ENCODE data around the gene C14orf119.

The C14orf119 gene

DNA sequence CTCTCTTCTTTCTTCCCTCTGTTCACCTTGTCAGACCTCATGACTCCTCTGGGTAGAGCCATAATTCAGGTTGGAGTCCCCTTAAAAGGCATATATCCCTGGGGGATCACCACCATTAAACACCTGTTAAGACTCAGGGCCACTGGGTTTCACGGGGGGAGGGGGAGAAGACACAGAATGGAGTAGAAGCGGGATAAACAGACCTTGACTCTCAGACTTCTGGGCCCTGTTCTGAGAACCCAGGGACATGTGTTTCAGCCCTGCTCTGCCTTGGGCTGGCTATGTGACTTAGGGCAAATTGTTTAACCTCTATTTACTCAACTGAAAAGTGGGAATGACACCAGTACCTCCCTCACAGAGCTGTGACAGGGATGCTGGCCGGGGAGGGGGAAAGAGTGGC lies 42.6 kb upstream of the C14orf119 start:
- no peak overlapping the region for H3K4me3 ChIP-seq (ENCODE audit: low read depth, low read length)
- TF ChIP-seq CTCF (IDR thresholded peaks at IDR 0.05; ENCODE audit: borderline replicate concordance, insufficient read depth, low read depth, low read length), result no peak

DNA sequence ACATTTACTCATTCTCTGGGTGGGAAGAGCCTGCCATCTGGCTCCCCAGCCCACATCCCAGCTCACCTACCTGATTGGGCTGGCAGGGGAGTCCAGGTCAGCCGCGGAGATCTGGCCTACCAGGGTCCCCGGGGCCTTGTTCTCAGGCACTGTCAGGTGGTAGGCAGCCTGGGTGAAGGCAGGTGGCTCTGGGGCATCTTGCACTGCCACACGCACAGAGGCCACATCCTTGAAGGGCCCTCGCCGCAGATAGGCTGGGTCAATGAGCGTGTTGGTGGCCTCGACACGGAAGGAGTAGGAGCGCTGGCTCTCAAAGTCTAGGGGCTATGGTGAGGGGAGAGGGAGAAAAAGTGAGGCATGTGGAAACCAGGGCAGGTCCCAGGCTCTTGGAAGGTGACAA lies 41.9 kb upstream of the C14orf119 start:
- no peak overlapping the region for H3K4me3 ChIP-seq (ENCODE audit: low read depth, low read length)
- TF ChIP-seq CTCF (IDR thresholded peaks at IDR 0.05; ENCODE audit: borderline replicate concordance, insufficient read depth, low read depth, low read length), result no peak

DNA sequence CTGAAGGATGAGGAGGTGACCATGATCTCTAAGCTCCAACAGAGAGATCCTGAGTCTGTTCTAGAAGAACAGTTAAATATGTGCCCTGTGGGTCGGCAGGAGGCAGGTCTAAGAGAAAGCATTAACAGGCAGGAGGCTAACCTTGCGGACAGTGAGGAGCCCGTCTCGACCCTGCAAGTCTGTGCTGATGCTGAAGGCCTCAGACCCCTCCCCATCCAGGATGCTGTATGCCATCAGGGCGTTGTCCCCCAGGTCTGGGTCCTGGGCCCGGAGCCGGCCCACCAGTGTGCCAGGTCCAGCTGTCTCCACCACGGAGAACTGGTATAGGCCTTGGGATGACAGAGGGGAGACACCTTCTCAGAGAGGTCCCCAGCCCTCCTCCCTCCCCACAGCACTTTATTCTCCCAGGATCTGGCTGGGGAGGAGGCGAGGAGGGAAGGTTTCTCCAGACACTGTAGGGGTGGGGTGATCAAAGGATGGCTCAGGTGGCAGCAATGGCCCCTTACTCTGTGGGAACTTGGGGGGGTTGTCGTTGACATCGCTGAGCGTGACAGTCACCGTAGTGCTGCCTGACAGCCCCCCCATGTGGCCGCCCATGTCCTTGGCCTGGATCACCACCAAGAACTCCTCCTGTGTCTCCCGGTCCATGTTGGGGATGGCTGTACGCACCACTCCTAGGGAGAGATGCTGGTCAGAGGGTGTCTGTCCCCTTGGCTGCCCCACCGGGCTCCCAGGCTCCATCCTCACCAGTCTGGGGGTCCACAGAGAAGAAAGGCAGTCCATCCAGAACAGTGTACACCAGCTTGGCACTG lies 41.1 kb upstream of the C14orf119 start:
- no peak overlapping the region for H3K4me3 ChIP-seq (ENCODE audit: low read depth, low read length)
- TF ChIP-seq CTCF (IDR thresholded peaks at IDR 0.05; ENCODE audit: borderline replicate concordance, insufficient read depth, low read depth, low read length), result peak; percentile 58

DNA sequence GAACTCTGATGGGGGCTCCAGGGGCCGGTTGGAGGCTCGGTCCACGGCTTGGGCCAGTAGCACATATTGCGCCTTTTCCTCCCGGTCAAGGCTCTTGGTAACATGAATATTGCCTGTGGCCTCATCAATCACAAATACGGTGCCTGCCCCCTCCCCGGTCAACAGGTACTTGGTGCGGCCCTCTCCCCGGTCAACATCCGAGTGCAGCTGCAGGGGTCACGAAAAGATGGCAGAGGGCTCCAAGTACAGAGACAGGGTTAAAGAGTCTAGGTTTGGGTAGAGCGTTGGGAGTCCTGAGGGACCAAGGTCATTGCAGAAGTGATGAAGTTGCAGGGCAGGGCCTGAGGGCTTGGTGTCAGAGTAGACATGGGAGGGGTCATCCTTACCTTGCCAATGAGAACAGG lies 40.2 kb upstream of the C14orf119 start:
- H3K4me3 ChIP-seq (ENCODE audit: low read depth, low read length), result no peak overlapping the region
- no peak for TF ChIP-seq CTCF (IDR thresholded peaks at IDR 0.05; ENCODE audit: borderline replicate concordance, insufficient read depth, low read depth, low read length)

- no peak for TF ChIP-seq CTCF (IDR thresholded peaks at IDR 0.05; ENCODE audit: borderline replicate concordance, insufficient read depth, low read depth, low read length)
- no peak overlapping the region for H3K4me3 ChIP-seq (ENCODE audit: low read depth, low read length)
Measured at GRCh38 chr14:23055621-23056144, 39.6 kb upstream of the C14orf119 start.

- peak; percentile 94 for TF ChIP-seq CTCF (IDR thresholded peaks at IDR 0.05; ENCODE audit: borderline replicate concordance, insufficient read depth, low read depth, low read length)
- no peak overlapping the region for H3K4me3 ChIP-seq (ENCODE audit: low read depth, low read length)
Measured at GRCh38 chr14:23056145-23056955, 39.0 kb upstream of the C14orf119 start.

All from GM12875 (cell line).